H9 (cell line): ENCODE measurements around the gene ACAA2. TPM values are rescaled to one million over a fixed set of nuclear protein-coding genes. Genes with fewer than 3 reads are reported as not detected.
"Not testable (repeated sequence)": the region's sequence is repeated elsewhere in the genome, so short reads cannot be mapped to it uniquely, and the experiment has no call there.

ENCODE experiments used
- DNase-seq: peaks from one replicate; pipeline ENCODE4 v3.0.0-alpha.2; 2017
- H2AFZ ChIP-seq: one replicate; pipeline ENCODE4 v1.6.1; 2013; ENCODE audit warnings: mild to moderate bottlenecking, low read length, control low read depth, moderate library complexity
- H2AK5ac ChIP-seq: 2 replicates; pipeline ENCODE4 v1.6.1; 2013; ENCODE audit warnings: low read length, control low read depth, mixed read lengths; ENCODE audit not compliant: insufficient read length
- H2BK120ac ChIP-seq: one replicate; pipeline ENCODE4 v1.6.1; 2013; ENCODE audit warnings: low read depth, mild to moderate bottlenecking, low read length, control low read depth, inconsistent platforms; ENCODE audit not compliant: poor library complexity, severe bottlenecking
- H2BK12ac ChIP-seq: 2 replicates; pipeline ENCODE4 v1.6.1; 2013; ENCODE audit warnings: low read length, control low read depth, mixed read lengths, low read depth; ENCODE audit not compliant: insufficient read length
- H2BK15ac ChIP-seq: 2 replicates; pipeline ENCODE4 v1.6.1; 2013; ENCODE audit warnings: low read depth, low read length, control low read depth
- H2BK20ac ChIP-seq: one replicate; pipeline ENCODE4 v1.6.1; 2013; ENCODE audit warnings: low read depth, mild to moderate bottlenecking, low read length, control low read depth, inconsistent platforms; ENCODE audit not compliant: poor library complexity, severe bottlenecking
- H2BK5ac ChIP-seq: 2 replicates; pipeline ENCODE4 v1.6.1; 2013; ENCODE audit warnings: low read length, control low read depth, mixed read lengths; ENCODE audit not compliant: insufficient read length
- H3K14ac ChIP-seq: 2 replicates; pipeline ENCODE4 v1.6.1; 2013; ENCODE audit warnings: low read length, control low read depth; ENCODE audit not compliant: insufficient read depth
- H3K18ac ChIP-seq: 2 replicates; pipeline ENCODE4 v1.6.1; 2013; ENCODE audit warnings: low read depth, mild to moderate bottlenecking, mixed read lengths, low read length, control low read depth; ENCODE audit not compliant: insufficient read length
- H3K23ac ChIP-seq: 2 replicates; pipeline ENCODE4 v1.6.1; 2013; ENCODE audit warnings: low read length, control low read depth, mixed read lengths, low read depth; ENCODE audit not compliant: insufficient read length
- H3K23me2 ChIP-seq: 2 replicates; pipeline ENCODE4 v1.6.1; 2013; ENCODE audit warnings: low read depth, mild to moderate bottlenecking, mixed read lengths, low read length, control low read depth; ENCODE audit not compliant: insufficient read length, poor library complexity, severe bottlenecking
- H3K27ac ChIP-seq: 2 replicates; pipeline ENCODE4 v1.5.1; 2013; ENCODE audit warnings: low read length, control low read depth, mixed read lengths, low read depth; ENCODE audit not compliant: insufficient read length
- H3K27me3 ChIP-seq: 2 replicates; pipeline ENCODE4 v1.6.1; 2013; ENCODE audit warnings: low read length, control low read depth, inconsistent platforms; ENCODE audit not compliant: insufficient read depth
- H3K4ac ChIP-seq: 2 replicates; pipeline ENCODE4 v1.6.1; 2013; ENCODE audit warnings: low read depth, mild to moderate bottlenecking, control low read depth, inconsistent platforms, low read length, moderate library complexity
- H3K4me1 ChIP-seq: 2 replicates; pipeline ENCODE4 v1.6.1; 2013; ENCODE audit warnings: low read length, control low read depth, inconsistent platforms; ENCODE audit not compliant: insufficient read depth
- H3K4me2 ChIP-seq: 2 replicates; pipeline ENCODE4 v1.6.1; 2013; ENCODE audit warnings: low read length, control low read depth, mixed read lengths; ENCODE audit not compliant: insufficient read length, insufficient read depth
- H3K56ac ChIP-seq: 2 replicates; pipeline ENCODE4 v1.6.1; 2013; ENCODE audit warnings: low read depth, mild to moderate bottlenecking, mixed read lengths, low read length, control low read depth; ENCODE audit not compliant: insufficient read length
- H3K79me1 ChIP-seq: 2 replicates; pipeline ENCODE4 v1.6.1; 2013; ENCODE audit warnings: low read depth, mild to moderate bottlenecking, moderate library complexity, low read length, control low read depth, inconsistent platforms; ENCODE audit not compliant: insufficient read depth, poor library complexity, severe bottlenecking
- H3K79me2 ChIP-seq: 2 replicates; pipeline ENCODE4 v1.6.1; 2013; ENCODE audit warnings: low read length, control low read depth, inconsistent platforms; ENCODE audit not compliant: insufficient read depth
- H3K9ac ChIP-seq: 2 replicates; pipeline ENCODE4 v1.6.1; 2013; ENCODE audit warnings: low read length, control low read depth, mixed read lengths; ENCODE audit not compliant: insufficient read length; ENCODE audit errors: extremely low read depth
- H3K9me3 ChIP-seq: one replicate; pipeline ENCODE4 v1.6.1; 2013; ENCODE audit warnings: low read depth, low read length, inconsistent platforms; ENCODE audit not compliant: control insufficient read depth
- H3T11ph ChIP-seq: one replicate; pipeline ENCODE4 v1.6.1; 2013; ENCODE audit warnings: mild to moderate bottlenecking, low read length, control low read depth, inconsistent platforms
- H4K20me1 ChIP-seq: one replicate; pipeline ENCODE4 v1.6.1; 2013; ENCODE audit not compliant: control insufficient read depth, insufficient read length, insufficient read depth
- H4K5ac ChIP-seq: 2 replicates; pipeline ENCODE4 v1.6.1; 2013; ENCODE audit warnings: low read depth, mild to moderate bottlenecking, mixed read lengths, low read length, control low read depth; ENCODE audit not compliant: insufficient read length
- H4K8ac ChIP-seq: replicated peaks from 2 replicates; pipeline ENCODE4 v1.6.1; 2013; ENCODE audit warnings: low read length, control low read depth, mixed read lengths, low read depth; ENCODE audit not compliant: insufficient read length
- H4K91ac ChIP-seq: 2 replicates; pipeline ENCODE4 v1.6.1; 2013; ENCODE audit warnings: low read depth, mild to moderate bottlenecking, moderate library complexity, mixed read lengths, low read length, control low read depth; ENCODE audit not compliant: insufficient read length
- H3K27ac Mint-ChIP-seq, 3 experiments: 2 replicates in 2 of 3; 3 replicates in 1 of 3; pipeline ENCODE4 v1.8.0; 2020 to 2021; ENCODE audit warnings: mixed read lengths in 3 of 3, mild to moderate bottlenecking in 1 of 3, moderate library complexity in 1 of 3
- H3K27me3 Mint-ChIP-seq: 2 replicates; pipeline ENCODE4 v1.8.0; 2021; ENCODE audit warnings: low read depth, mild to moderate bottlenecking, moderate library complexity, mixed read lengths
- H3K36me3 Mint-ChIP-seq, 3 experiments: 2 replicates in 2 of 3; 3 replicates in 1 of 3; pipeline ENCODE4 v1.8.0; 2020 to 2021; ENCODE audit warnings: low read depth in 3 of 3, mixed read lengths in 3 of 3; ENCODE audit not compliant: insufficient read depth in 1 of 3
- H3K4me1 Mint-ChIP-seq, 2 experiments: 2 replicates each; pipeline ENCODE4 v1.8.0; 2020; ENCODE audit warnings: mixed read lengths in 2 of 2
- H3K4me3 Mint-ChIP-seq, 2 experiments: 2 replicates in 1 of 2; 3 replicates in 1 of 2; pipeline ENCODE4 v1.8.0; 2020 to 2021; ENCODE audit warnings: mild to moderate bottlenecking in 2 of 2, mixed read lengths in 2 of 2, moderate library complexity in 1 of 2
- H3K9me3 Mint-ChIP-seq, 2 experiments: 2 replicates in 1 of 2; 3 replicates in 1 of 2; pipeline ENCODE4 v1.8.0; 2020; ENCODE audit warnings: mild to moderate bottlenecking in 2 of 2, mixed read lengths in 2 of 2, moderate library complexity in 1 of 2
- CTCF ChIP-seq: fragments of 200-600 bp; sonication (generic); conservative IDR thresholded peaks from 3 replicates; pipeline ENCODE4 v1.8.0; 2021; ENCODE audit warnings: antibody characterized with exemption, mild to moderate bottlenecking
- WGBS: extraction: QIAGEN DNeasy Blood & Tissue Kit; methylation state at CpG from one replicate; pipeline ENCODE4 v1.1.7; 2013; ENCODE audit warnings: missing lambda C conversion rate, low lambda C conversion rate, mixed read lengths; ENCODE audit not compliant: insufficient read length; ENCODE audit errors: extremely low coverage; 5-methylcytosine and 5-hydroxymethylcytosine counted together
- total RNA-seq: library from RNA; stranded (reverse); gene quantifications from 2 replicates; pipeline ENCODE4 v1.2.1, GENCODE V29; 2021

ACAA2 gene
- total RNA-seq, 1 experiment from 2014 or later = 115 TPM

GRCh38 chr18:49784427-49785185 is 28.7 kb downstream of the ACAA2 start:
- H4K8ac ChIP-seq = no peak overlapping the region
- no peak overlapping the region for H2BK15ac ChIP-seq
- no peaks in the 10 kb centered on the region for H3K27me3 Mint-ChIP-seq
- H3K9me3 Mint-ChIP-seq = peaks cover 0 to 2% of the 10 kb centered on the region in 2 experiments; a peak in 2 of 5 replicates
- no peaks in the 10 kb centered on the region for H3K9me3 ChIP-seq
- H3K9ac ChIP-seq = no peak overlapping the region
- no peak overlapping the region for H3T11ph ChIP-seq
- H3K4me1 ChIP-seq = no peaks in the 10 kb centered on the region
- H3K36me3 Mint-ChIP-seq = peaks cover 32 to 82% (median 71%) of the 10 kb centered on the region in 3 experiments
- H3K4me1 Mint-ChIP-seq = peaks cover 0 to under 1% of the 10 kb centered on the region in 2 experiments; a peak in 2 of 4 replicates
- no peaks in the 10 kb centered on the region for H4K20me1 ChIP-seq
- no peak overlapping the region for H2BK12ac ChIP-seq
- H3K14ac ChIP-seq = no peak overlapping the region
- H3K27ac Mint-ChIP-seq = no peak overlapping the region
- H3K27ac ChIP-seq = no peak overlapping the region
- no peak overlapping the region for H3K4me2 ChIP-seq
- no peak overlapping the region for H2AFZ ChIP-seq
- no peak overlapping the region for H3K18ac ChIP-seq
- no peak overlapping the region for H2BK5ac ChIP-seq
- DNase-seq = no peak
- no peak overlapping the region for H3K4me3 Mint-ChIP-seq
- H3K23ac ChIP-seq = no peak overlapping the region
- no peaks in the 10 kb centered on the region for H3K27me3 ChIP-seq
- no peaks in the 10 kb centered on the region for H3K23me2 ChIP-seq
- H3K79me2 ChIP-seq = no peaks in the 10 kb centered on the region
- no peak overlapping the region for H4K5ac ChIP-seq
- H2BK20ac ChIP-seq = no peak overlapping the region
- H2AK5ac ChIP-seq = no peak overlapping the region
- no peak overlapping the region for H3K4ac ChIP-seq
- H3K79me1 ChIP-seq = no peaks in the 10 kb centered on the region
- WGBS = no CpG with 5 or more reads among the region's 1 CpG
- H3K56ac ChIP-seq = no peak overlapping the region
- H4K91ac ChIP-seq = no peak overlapping the region
- no peak overlapping the region for H2BK120ac ChIP-seq
- 0 out of 3 replicates have a peak, but pooled peaks have one; percentile 27 for TF ChIP-seq CTCF

GRCh38 chr18:49783631-49784030 is 29.7 kb downstream of the ACAA2 start:
- not testable (repeated sequence) for H3K4me3 Mint-ChIP-seq, H2BK15ac ChIP-seq, H3K18ac ChIP-seq, H3K27me3 Mint-ChIP-seq, H3K9ac ChIP-seq, H4K91ac ChIP-seq, H3K79me1 ChIP-seq, H3K79me2 ChIP-seq, H3K27ac Mint-ChIP-seq, H4K20me1 ChIP-seq, H3K4me1 ChIP-seq, H3K9me3 Mint-ChIP-seq, DNase-seq, H2AFZ ChIP-seq, H3K14ac ChIP-seq, H3K56ac ChIP-seq, H2BK5ac ChIP-seq, H3K4me2 ChIP-seq, H4K5ac ChIP-seq, H3K27me3 ChIP-seq, H3K9me3 ChIP-seq, H3T11ph ChIP-seq, H4K8ac ChIP-seq, H3K27ac ChIP-seq, H3K23ac ChIP-seq, H2BK20ac ChIP-seq, H3K4ac ChIP-seq, H2BK120ac ChIP-seq, H2AK5ac ChIP-seq, H2BK12ac ChIP-seq, H3K23me2 ChIP-seq
- H3K4me1 Mint-ChIP-seq = peaks cover 2 to 10% of the 10 kb centered on the region in 2 experiments; a peak in 2 of 4 replicates
- H3K36me3 Mint-ChIP-seq = peaks cover 41 to 82% (median 74%) of the 10 kb centered on the region in 3 experiments
- no CpG with 5 or more reads among the region's 3 CpGs for WGBS
